ENCODE measurements around the gene POU4F3. TPM values are rescaled to one million over a fixed set of nuclear protein-coding genes. Genes with fewer than 3 reads are reported as not detected.

The POU4F3 gene
- total and polyA plus RNA-seq, 2 of the 4 experiments (the other 2 are of a cell fraction) = 0.02 TPM; not detected in 1

DNA sequence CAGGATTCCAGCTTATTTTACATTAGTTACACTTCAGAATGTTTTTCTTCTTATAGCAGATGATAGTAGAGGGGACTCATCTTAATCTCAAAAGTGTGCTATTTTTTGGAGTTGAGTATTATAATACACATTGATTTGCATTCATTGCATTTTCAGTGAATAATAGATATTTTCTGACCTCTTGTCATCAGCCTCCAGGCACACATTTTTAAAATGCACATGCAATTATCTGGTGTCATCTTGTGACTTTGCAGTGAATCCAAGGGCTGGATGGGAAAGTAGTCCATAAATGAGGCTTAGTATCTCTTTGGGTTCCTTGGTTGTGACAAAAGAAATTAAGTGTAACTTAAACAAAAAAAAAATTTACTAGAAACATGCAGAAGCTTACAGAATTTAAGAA lies 28.1 kb upstream of the POU4F3 start:
- Histone ChIP-seq H3K9ac (ENCODE audit: low read depth, low read length) (no peak overlapping the region), H3K27ac (ENCODE audit: insufficient read depth, low read length) (no peak overlapping the region), H3K14ac (replicated peaks; ENCODE audit: low read depth, low read length) (no peak overlapping the region), H4K20me1 (ENCODE audit: insufficient read depth, low read length) (no peaks in the 10 kb centered on the region), H3K4me2 (ENCODE audit: low read depth, low read length) (no peak overlapping the region), H4K8ac (ENCODE audit: low read depth in 2 of 2, low read length in 2 of 2) (no peak overlapping the region), H2AK5ac (ENCODE audit: low read depth, low read length) (no peak overlapping the region), H3K4me3 (ENCODE audit: insufficient read depth, low read depth, low read length) (no peak overlapping the region), H2BK120ac (ENCODE audit: low read depth, low read length) (no peak overlapping the region), H3K36me3 (ENCODE audit: control insufficient read depth, insufficient read depth, low read length) (no peaks in the 10 kb centered on the region), H2BK15ac (ENCODE audit: low read depth, low read length) (no peak overlapping the region), H3K4me1 (ENCODE audit: control insufficient read depth, insufficient read depth, low read length) (no peaks in the 10 kb centered on the region), H4K91ac (ENCODE audit: insufficient read depth, low read depth, low read length) (no peak overlapping the region), H3K4ac (ENCODE audit: low read depth, low read length) (no peak overlapping the region), H3K18ac (ENCODE audit: low read depth, low read length) (no peak overlapping the region), H3K27me3 (ENCODE audit: control insufficient read depth, insufficient read depth, low read length) (peaks cover 14% of the 10 kb centered on the region), H2AK9ac (replicated peaks; ENCODE audit: low read depth, low read length, poor library complexity) (no peak overlapping the region), H3K79me1 (ENCODE audit: low read depth in 1 of 2, low read length in 2 of 2) (no peaks in the 10 kb centered on the region), H3K9me3 (ENCODE audit: control insufficient read depth, insufficient read depth, low read length) (no peaks in the 10 kb centered on the region), H3K56ac (ENCODE audit: extremely low read depth, insufficient read depth, low read length) (no peak overlapping the region), H2AFZ (replicated peaks; ENCODE audit: low read length, poor library complexity) (no peak overlapping the region), H4K5ac (ENCODE audit: low read depth, low read length) (no peak overlapping the region), H3K23ac (ENCODE audit: low read depth, low read length) (no peak overlapping the region), H2BK20ac (ENCODE audit: low read depth, low read length) (no peak overlapping the region), H2BK5ac (ENCODE audit: low read depth, low read length, poor library complexity, severe bottlenecking) (no peak overlapping the region), H3K9me1 (ENCODE audit: insufficient read depth, low read length) (no peaks in the 10 kb centered on the region)
- DNase-seq (no peak), ATAC-seq (ENCODE audit: low read depth) (no peak)
- TF ChIP-seq SMC3 (IDR thresholded peaks at IDR 0.05; ENCODE audit: low read depth, low read length) (no peak), FOS (IDR thresholded peaks at IDR 0.05; ENCODE audit: low read depth, low read length) (no peak), MAFK (IDR thresholded peaks at IDR 0.05; ENCODE audit: low read depth, low read length) (no peak), MAZ (IDR thresholded peaks at IDR 0.05; ENCODE audit: borderline replicate concordance, low read depth, low read length) (no peak), CTCF (conservative IDR thresholded peaks at IDR 0.05; ENCODE audit: low read depth, low read length) (no peak), NFE2L2 (IDR thresholded peaks at IDR 0.05; ENCODE audit: low read depth, low read length) (no peak), RCOR1 (IDR thresholded peaks at IDR 0.05; ENCODE audit: insufficient replicate concordance, low read length) (no peak)
- TF ChIP-seq, protein P1, sequence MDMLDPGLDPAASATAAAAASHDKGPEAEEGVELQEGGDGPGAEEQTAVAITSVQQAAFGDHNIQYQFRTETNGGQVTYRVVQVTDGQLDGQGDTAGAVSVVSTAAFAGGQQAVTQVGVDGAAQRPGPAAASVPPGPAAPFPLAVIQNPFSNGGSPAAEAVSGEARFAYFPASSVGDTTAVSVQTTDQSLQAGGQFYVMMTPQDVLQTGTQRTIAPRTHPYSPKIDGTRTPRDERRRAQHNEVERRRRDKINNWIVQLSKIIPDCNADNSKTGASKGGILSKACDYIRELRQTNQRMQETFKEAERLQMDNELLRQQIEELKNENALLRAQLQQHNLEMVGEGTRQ (IDR thresholded peaks at IDR 0.05; ENCODE audit: low read depth, low read length) = no peak
- CTCF ChIA-PET = no interaction called here
- dilution Hi-C loops (cut with HindIII; ENCODE audit: low sequenced_read_pairs, unreplicated experiment) = no loop called here
- intact Hi-C loops (cut with micrococcal nuclease) = loop anchor here (10.0 kb wide), 1 partner anchor 64 kb away; no protein-coding TSS in a partner anchor
- in situ Hi-C loops (cut with MboI; ENCODE audit: low sequenced_read_pairs) = no loop called here
- BruUV-seq (replicated peaks) = no TSS peak
- POLR2A ChIA-PET (ENCODE audit: unreplicated experiment) = no interaction called here

Measured in IMR-90 (cell line).